Subcutaneous adipose tissue (tissue), 4 donors: Measurements from ENCODE around the gene RCAN1. TPM values are rescaled to one million over a fixed set of nuclear protein-coding genes. Genes with fewer than 3 reads are reported as not detected.

ENCODE experiments used
- total RNA-seq, 4 donors: library from RNA; depleted of rRNA; stranded (reverse); fragments of >200 nt; gene quantifications; one replicate each; pipeline ENCODE4 v1.1.0, GENCODE V29; 2016
- TF ChIP-seq, protein P1 (sequence below): fragments of 450-650 bp; IDR thresholded peaks from one replicate; pipeline ENCODE4 v1.5.1; 2016; ENCODE audit warnings: low read depth, mild to moderate bottlenecking, control low read depth, antibody characterized with exemption, moderate library complexity

RCAN1 gene
- total RNA-seq, 4 donors from 2014 or later, result 28.8 to 68.3 (median 47.0) TPM

DNA sequence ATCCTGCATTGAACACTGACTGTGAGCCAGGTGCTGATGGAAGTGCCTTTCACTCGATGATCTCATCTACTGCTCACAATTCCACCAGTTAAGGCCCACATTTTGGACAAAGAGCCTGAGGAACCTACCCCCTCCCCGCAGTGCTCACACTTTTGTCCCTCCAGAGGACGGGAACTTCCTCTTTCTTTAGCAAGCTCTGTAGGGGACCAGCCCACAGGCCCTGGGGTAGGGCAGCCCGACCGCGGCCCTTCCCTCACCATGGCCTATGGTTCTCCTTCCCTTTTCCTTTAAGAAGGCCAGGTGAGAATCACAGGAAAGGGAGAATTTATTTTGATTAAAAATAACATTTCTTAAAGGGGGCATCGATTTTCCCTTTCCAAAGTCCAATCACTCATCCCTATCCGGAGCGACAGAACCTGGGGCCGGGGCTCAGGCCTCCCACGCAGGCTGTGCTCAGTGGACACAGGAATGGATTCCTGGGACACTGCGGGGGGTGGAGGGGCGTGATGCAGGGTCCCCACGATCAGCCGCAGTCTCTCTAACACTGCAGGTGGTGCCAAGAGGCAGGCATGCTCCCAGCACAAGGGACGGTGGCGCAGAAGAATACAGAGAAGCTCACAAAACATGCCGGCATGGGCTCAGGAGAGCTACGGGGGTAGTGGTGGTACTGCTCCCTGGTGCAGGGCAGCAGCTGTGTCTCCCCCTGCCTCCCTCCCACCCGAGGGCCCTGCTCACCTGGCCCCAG is 94.0 kb downstream of the RCAN1 start:
- TF ChIP-seq, protein P1, sequence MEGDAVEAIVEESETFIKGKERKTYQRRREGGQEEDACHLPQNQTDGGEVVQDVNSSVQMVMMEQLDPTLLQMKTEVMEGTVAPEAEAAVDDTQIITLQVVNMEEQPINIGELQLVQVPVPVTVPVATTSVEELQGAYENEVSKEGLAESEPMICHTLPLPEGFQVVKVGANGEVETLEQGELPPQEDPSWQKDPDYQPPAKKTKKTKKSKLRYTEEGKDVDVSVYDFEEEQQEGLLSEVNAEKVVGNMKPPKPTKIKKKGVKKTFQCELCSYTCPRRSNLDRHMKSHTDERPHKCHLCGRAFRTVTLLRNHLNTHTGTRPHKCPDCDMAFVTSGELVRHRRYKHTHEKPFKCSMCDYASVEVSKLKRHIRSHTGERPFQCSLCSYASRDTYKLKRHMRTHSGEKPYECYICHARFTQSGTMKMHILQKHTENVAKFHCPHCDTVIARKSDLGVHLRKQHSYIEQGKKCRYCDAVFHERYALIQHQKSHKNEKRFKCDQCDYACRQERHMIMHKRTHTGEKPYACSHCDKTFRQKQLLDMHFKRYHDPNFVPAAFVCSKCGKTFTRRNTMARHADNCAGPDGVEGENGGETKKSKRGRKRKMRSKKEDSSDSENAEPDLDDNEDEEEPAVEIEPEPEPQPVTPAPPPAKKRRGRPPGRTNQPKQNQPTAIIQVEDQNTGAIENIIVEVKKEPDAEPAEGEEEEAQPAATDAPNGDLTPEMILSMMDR, result no peak

DNA sequence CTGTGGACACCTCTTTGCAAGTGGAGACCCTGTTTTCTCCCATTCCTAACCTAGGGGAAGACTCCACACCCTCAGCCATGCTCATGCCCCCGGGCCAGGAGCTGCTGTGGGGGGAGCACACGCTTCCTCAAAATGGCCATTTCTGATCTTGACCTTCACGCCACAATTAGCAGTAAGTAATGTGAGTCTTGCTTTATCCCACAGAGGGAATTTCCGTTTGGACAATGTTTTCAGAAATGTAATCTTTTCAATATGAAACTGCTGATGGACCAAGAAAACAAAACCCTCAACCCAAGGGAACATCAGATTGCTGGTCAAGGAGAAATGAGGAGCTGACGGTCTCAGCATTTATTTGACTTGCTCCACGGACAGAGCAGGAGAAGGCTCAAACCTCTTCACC is 94.6 kb downstream of the RCAN1 start:
- TF ChIP-seq, protein P1, result no peak

DNA sequence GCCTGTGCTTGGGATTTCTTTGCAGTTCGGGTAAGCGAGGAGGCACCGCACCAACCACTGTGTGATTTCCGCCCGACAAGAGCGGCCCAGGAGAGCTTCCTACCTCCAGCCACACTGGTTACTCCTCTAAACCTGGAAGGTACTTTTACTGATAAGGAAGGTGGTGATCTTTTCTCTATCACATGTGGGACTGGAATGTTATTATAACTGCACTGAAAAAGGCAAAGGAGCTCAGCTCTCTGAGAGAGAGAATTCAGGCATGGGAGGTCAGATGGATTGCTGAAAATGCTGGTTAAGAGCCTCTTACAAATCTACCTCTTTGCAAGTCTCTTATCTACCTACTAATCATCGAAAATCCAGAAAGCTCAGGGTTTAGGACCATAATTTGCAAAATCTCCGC is 95.2 kb downstream of the RCAN1 start:
- TF ChIP-seq, protein P1, result no peak

DNA sequence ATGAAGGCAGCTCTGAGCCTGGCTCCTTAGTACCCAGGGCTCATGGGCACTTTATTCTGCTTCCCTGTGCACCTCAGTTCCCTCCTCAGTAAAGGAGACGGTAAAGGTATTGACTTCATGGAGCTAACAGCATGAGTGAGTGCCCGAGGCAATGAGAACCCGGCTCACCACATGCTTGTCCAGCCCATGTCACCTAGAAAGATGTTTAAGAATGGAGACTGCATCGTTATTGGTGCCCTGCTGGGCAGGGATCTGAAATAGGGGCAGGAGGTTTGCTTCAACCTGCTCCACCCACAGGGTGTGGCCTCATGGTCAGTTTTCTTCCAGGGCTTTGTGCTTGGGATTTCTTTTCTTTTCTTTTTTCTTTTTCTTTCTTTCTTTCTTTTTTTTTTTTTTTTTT is 95.9 kb downstream of the RCAN1 start:
- TF ChIP-seq, protein P1, result no peak

DNA sequence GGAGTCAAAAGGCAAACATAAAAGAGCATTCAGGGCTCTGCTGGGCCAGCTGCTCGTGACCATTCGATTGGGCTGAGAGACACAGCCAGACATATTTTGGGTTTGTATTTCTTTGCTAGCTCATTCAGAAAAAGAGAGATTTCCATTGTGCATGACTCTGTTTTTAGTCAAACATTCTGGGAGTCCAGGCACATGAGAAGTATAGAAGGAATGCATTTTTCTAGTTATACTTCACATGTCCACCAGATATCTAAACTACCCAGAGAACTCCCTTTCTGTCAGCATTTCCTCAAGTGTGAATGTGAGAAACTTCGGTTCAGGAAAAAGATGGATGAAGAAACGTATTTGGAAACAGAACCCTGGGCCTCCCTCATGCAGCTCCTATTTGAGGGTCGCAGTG is 96.6 kb downstream of the RCAN1 start:
- TF ChIP-seq, protein P1, result no peak

DNA sequence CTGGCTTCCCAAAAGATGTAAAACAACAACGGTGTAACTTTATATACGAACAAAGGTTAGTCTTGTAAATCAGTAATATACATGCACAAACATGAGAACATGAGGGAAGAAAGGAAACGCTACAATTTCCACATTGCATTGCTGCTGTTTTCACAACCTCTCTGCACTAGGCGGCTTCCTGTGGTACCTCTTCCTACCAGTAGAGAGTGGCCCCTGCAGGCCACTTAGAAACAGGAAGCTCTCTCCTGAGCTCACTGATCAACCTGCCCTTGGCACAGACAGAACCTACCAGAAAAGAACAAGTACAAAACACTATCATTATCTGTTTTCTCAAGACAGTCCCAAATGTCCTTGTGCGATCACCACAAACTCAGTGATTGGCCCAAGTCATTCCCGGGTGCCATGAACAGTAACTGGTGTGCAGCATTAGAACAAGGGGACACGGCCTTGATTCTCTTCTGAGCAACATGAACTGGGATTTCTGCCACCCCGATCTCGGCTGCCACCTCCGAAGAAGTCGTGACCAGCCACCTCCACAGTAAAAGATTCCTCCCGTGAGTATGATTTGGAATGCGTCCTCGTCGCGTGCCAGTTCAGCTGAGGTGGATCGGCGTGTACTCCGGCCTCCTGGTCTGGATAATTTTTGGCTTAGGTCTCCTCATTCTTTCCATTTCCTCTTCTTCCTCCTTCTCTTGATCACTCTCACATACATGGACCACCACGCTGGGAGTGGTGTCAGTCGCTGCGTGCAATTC is 97.2 kb downstream of the RCAN1 start:
- TF ChIP-seq, protein P1, result no peak

DNA sequence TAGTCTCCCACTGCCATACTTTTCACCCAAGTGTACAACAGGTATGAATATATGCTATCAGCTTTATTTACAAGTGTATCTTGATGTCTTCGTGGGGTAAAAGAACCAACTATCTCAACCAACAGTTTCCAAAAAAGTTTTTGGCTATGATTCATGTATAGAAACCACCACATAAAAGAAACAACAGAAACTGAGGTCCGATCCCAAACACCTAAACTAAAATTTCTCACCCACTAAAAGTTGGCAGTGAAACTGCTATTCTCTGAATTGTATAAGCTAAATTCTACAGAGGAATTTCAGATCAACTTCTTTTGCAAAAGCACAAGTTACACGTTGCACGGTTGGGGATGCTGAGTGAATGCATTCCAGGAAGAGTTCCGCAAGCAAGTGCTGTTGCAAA is 97.9 kb downstream of the RCAN1 start:
- TF ChIP-seq, protein P1, result no peak
